ENCODE results near the gene SPON2.

DNA sequence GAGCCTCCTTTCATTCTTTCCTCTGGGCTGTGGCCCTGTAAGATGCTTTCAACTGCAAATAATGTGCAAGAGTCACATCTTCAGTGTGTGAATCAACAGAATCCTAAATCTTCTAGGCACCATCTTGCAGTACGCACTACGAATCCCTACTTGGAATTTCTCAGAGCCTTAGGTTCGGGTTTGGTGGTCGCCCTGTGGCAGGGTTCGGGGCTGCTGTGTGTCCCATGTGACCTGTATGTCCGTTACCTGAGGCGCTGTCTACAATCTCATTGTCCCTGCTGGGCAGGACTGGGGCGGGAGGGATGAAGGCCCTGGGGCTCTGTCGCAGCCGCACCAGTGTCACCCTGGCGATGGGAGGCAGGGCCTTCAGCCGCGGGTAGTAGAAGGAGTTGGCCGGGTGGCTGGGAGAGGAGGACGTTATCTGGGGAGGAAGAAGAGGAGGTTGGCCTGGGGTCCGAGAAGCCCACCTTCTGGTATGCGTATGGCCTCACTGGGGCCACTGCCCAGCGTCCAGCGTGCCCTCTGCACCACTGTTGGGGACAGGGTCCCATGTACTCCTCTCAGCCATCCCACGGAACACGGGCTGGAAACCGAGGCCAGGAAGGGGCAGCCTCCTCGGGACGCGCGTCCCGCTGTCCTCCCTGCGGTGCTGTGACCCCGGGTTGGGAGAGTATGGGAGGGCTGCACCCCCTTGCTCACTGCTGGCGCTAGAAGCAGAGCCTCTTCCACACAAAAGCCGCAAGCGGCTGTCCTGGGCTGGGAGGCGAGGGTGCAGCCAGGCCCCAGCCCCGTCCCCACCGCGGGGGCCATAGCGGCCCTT lies 2.0 kb downstream of the SPON2 start:
- TF ChIP-seq TFCP2L1 (CRISPR knock-in tag; IDR thresholded peaks at IDR 0.05) (no peak), CHD4 (IDR thresholded peaks at IDR 0.05; ENCODE audit: borderline replicate concordance) (no peak)
- TF ChIP-seq, protein P1, sequence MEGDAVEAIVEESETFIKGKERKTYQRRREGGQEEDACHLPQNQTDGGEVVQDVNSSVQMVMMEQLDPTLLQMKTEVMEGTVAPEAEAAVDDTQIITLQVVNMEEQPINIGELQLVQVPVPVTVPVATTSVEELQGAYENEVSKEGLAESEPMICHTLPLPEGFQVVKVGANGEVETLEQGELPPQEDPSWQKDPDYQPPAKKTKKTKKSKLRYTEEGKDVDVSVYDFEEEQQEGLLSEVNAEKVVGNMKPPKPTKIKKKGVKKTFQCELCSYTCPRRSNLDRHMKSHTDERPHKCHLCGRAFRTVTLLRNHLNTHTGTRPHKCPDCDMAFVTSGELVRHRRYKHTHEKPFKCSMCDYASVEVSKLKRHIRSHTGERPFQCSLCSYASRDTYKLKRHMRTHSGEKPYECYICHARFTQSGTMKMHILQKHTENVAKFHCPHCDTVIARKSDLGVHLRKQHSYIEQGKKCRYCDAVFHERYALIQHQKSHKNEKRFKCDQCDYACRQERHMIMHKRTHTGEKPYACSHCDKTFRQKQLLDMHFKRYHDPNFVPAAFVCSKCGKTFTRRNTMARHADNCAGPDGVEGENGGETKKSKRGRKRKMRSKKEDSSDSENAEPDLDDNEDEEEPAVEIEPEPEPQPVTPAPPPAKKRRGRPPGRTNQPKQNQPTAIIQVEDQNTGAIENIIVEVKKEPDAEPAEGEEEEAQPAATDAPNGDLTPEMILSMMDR (IDR thresholded peaks at IDR 0.05): no peak

Data from A549 (cell line).